GM21576 (cell line): Measurements from ENCODE around the gene C13orf46.
"Not testable (repeated sequence)": the region's sequence is repeated elsewhere in the genome, so short reads cannot be mapped to it uniquely, and the experiment has no call there.

Experiments
- ATAC-seq: cut with Tn5 transposase; IDR thresholded peaks from one replicate; pipeline ENCODE4 v1.9.1; 2021; ENCODE audit warnings: mild to moderate bottlenecking, moderate library complexity; ENCODE audit not compliant: unreplicated experiment

C13orf46 gene

GRCh38 chr13:113973218-113974164 lies at the start of gene C13orf46:
TSS of gene C13orf46 (minus strand) at chr13:113974076. CDS start at chr13:113973997, 79 bp downstream.
- ATAC-seq = no peak

GRCh38 chr13:114022876-114023275 lies 49.0 kb upstream of the C13orf46 start:
- ATAC-seq = no peak

GRCh38 chr13:114022309-114022669 lies 48.4 kb upstream of the C13orf46 start:
- ATAC-seq = no peak

DNA sequence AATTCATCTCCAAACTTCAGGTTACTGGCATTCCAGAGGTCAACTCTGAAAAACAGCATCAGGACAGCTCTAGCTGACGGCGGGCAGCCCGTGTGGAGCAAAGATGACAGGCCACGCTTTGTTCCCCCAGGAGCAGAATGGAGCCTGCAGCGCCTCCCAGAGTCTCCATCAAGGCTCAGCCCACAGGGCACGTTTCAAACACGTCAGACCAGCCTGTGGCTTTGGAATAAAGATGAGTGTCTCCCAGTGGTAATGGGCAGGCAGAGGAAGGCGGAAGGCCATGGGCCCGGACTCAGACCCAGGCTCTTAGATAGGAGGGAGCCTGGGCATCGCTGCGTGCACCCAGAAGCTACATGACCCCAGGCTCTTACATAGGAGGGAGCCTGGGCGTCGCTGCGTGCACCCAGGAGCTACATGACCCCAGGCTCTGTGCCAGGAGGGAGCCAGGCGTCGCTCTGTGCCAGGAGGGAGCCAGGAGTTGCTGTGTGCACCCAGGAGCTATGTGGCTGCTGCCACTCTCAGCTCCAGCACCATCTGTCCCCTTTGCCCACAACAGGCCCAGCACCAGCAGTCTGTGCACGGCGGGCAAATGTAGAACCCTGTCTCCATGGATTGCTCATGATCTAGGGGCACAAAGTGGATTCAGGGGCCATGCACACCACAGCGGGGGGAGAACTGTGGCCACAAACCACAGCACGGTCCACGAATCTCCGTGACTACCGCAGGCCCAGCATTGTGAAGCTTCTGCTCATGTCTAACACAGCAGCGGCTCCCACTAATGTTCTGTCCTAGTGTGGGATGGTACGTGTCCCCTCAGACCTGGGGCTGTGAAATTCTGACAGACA lies 47.8 kb upstream of the C13orf46 start:
- no peak for ATAC-seq

- ATAC-seq = no peak
These were observed 47.0 kb upstream of the C13orf46 start for GRCh38 chr13:114020750-114021463.

DNA sequence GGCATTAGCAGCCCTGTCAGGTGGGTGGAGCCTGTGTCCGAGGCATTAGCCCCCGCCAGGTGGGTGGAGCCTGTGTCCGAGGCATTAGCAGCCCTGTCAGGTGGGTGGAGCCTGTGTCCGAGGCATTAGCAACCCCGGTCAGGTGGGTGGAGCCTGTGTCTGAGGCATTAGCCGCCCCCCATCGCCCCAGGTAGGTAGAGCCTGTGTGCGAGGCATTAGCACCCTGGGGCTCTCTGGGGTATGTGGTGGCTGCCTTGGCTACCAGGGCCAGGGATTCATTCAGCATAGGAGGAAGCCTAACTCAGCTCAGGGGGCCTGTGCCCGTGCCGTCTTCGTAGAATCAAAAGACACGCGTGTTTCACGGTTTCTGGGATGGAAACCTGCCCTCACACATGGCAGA lies 46.3 kb upstream of the C13orf46 start:
- not testable (repeated sequence) for ATAC-seq

DNA sequence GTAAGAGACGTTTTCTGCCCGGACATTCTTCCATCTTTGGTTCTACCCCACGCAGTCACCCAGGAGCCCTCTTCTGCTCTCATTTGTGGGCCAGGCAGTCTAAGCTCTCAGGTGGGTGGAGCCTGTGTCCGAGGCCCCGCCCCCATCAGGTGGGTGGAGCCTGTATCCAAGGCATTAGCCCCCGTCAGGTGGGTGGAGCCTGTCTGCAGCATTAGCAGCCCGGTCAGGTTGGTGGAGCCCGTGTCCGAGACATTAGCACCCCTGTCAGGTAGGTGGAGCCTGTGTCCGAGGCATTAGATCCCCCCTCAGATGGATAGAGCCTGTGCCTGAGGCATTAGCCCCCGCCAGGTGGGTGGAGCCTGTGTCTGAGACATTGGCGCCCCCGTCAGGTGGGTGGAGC lies 45.5 kb upstream of the C13orf46 start:
- no peak for ATAC-seq

DNA sequence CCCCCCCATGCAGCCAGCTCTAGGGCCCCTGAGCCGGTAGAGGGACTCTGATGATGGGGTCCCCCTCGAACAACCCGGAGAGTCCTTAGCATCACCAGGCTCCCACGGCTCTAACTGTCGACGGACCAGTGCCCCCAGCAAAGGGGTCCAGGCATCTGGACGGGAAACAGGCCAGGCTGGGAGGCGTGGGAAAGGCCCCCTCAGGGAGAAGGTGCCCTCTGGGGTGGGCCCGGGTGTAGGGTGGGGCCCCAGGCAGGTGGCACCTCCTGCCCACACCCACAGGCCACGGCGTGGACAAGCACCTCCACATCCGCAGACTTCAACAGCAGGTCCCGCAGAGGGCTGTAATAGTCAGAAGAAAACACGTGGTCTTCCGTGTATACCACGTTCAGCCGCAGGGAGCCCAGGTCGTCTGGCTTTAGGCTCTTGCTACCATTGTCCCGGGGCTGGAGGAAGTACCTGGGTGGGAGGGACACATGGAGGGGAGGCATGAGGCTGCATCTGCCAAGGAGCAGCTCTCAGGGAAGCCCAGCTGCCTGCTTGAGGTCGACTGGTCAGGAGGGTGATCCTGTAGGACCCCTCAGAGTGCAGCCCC lies 44.7 kb upstream of the C13orf46 start:
- no peak for ATAC-seq

DNA sequence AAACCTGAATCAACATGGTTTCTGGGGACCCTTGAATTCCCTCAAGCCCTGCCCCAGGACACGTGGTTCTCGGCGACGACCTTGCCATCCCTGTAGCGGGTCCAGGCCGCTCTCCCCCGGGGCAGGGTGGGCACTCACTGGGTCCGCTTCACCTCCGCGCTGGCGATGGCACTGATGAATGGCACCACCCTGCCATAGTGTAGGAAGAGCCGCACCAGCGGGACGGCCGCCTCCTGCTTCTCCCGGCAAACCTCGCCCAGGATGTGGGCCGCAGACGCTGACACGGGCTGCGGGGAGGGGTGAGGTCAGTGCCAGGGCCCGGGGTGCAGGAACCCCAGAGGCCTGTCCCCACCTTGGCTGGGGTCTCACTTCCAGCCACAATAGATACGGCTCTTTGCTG lies 44.1 kb upstream of the C13orf46 start:
- no peak for ATAC-seq

DNA sequence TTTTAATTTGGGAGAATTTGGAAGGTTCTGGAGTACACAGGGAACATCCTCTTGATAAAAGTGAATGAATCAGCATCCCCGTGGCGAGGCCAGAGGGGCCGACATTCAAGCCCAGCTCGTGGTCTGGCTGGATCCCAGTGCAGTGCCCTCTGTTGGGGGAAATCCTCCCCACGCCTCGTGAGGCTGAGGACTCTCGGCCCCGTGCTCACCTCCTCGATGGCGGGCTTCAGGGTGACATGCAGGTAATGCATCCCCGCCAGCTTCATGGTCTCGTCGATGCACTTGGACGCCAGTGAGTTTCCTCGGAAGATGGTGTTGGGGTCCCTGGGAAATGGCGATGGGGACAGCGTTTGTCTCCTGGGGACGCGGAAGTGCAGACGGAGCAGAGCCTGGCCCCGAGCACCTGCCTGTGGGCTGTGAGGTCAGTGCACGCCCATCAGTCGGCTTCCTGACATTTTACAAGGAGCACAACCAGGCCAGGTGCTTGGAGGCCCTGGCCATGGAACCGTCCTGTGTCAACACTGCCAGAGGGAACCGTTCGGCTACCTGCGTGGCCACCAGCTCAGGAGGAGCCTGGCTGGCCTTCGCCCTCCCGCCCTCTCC lies 43.3 kb upstream of the C13orf46 start:
- no peak for ATAC-seq

GRCh38 chr13:114016321-114017027 lies 42.6 kb upstream of the C13orf46 start:
- ATAC-seq = no peak

- no peak for ATAC-seq
These were observed 42.1 kb upstream of the C13orf46 start for GRCh38 chr13:114015969-114016295.

GRCh38 chr13:114015111-114015968 lies 41.5 kb upstream of the C13orf46 start:
- no peak for ATAC-seq

DNA sequence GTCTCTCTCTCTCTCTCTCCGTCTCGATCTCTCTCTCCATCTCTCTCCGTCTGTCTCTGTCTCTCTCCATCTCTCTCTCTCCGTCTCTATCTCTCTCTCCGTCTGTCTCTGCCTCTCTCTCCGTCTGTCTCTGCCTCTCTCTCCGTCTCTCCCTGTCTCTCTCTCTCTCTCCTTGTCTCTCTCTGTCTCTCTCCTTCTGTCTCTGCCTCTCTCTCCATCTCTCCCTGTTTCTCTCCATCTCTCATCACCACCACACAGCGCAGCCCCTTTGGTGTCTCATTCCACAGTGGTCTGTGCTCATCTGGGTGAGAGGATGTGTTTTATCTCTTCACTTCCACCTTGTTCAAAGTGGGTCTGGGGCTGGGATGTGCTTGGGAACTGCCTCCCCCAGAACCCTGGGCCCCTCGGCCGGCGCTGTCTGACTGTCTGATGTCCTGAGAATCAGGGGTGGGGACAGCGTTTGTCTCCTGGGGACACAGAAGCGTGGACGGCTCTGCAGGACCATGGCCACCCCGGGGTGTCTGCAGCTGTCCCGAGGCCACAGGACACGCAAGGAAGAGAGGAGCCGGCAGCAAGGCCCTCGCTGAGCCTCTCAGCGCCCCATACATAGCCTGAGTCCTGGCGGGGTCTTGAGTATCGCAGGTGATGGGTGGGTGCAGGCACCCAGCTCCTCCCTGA lies 40.2 kb upstream of the C13orf46 start:
- no peak for ATAC-seq

DNA sequence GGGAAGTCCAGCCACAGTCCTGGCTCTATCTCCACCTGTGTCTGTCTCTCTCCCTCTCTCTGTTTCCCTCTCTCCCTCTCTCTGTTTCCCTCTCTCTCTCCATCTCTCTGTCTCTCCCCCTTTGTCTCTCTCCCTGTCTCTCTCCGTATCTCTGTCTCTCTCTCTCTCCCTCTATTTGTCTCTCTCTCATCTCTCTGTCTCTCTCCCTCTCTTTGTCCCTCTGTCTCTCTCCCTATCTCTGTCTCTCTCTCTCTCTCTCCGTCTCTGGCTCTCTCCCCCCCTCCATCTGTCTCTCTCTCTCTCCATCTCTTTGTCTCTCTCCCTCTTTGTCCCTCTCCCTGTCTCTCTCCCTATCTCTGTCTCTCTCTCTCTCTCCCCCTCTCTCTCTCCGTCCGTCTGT lies 39.5 kb upstream of the C13orf46 start:
- no peak for ATAC-seq

GRCh38 chr13:114012921-114013320 lies 39.0 kb upstream of the C13orf46 start:
- ATAC-seq = no peak

- no peak for ATAC-seq
These were observed 38.3 kb upstream of the C13orf46 start for GRCh38 chr13:114012141-114012540.

- no peak for ATAC-seq
These were observed 37.4 kb upstream of the C13orf46 start for GRCh38 chr13:114011226-114011625.
